HepG2 (cell line): Measurements from ENCODE around the gene SLN.

Experiments used
- CEBPB ChIP-seq: IDR thresholded peaks from 2 replicates; pipeline ENCODE4 v1.6.1; 2011; ENCODE audit warnings: low read depth, low read length, improper control_type of control experiment, borderline replicate concordance
- ETS1 ChIP-seq: sonication (generic); formaldehyde crosslinking; IDR thresholded peaks from 2 replicates; pipeline ENCODE4 v1.4.0; 2020; ENCODE audit warnings: missing genetic modification reagents
- EZH2 ChIP-seq: conservative IDR thresholded peaks from 2 replicates; pipeline ENCODE4 v1.6.1; 2012; ENCODE audit warnings: mild to moderate bottlenecking, low read depth, low read length, moderate library complexity
- FOXK1 ChIP-seq: sonication (generic); formaldehyde crosslinking; IDR thresholded peaks from 2 replicates; pipeline ENCODE4 v1.4.0; 2020; ENCODE audit warnings: low read depth, missing genetic modification reagents, borderline replicate concordance
- FOXK2 ChIP-seq: fragments of 450-650 bp; IDR thresholded peaks from 2 replicates; pipeline ENCODE4 v1.6.1; 2016
- NFRKB ChIP-seq: fragments of 450-650 bp; IDR thresholded peaks from 2 replicates; pipeline ENCODE4 v1.6.1; 2017
- PATZ1 ChIP-seq: sonication (generic); formaldehyde crosslinking; IDR thresholded peaks from 2 replicates; pipeline ENCODE4 v1.4.0; 2020; ENCODE audit warnings: missing genetic modification reagents
- ZNF121 ChIP-seq: sonication (generic); formaldehyde crosslinking; IDR thresholded peaks from 2 replicates; pipeline ENCODE4 v1.5.0; 2020; ENCODE audit warnings: mild to moderate bottlenecking, missing genetic modification reagents
- ZNF441 ChIP-seq: sonication (generic); formaldehyde crosslinking; IDR thresholded peaks from 2 replicates; pipeline ENCODE4 v1.7.0; 2021; ENCODE audit warnings: missing genetic modification reagents, borderline replicate concordance
- ZNF660 ChIP-seq: sonication (generic); formaldehyde crosslinking; IDR thresholded peaks from 2 replicates; pipeline ENCODE4 v1.5.1; 2020; ENCODE audit warnings: mild to moderate bottlenecking, low read depth, missing genetic modification reagents, borderline replicate concordance
- ZNF766 ChIP-seq: sonication (generic); formaldehyde crosslinking; IDR thresholded peaks from 2 replicates; pipeline ENCODE4 v1.5.0; 2020; ENCODE audit warnings: missing genetic modification reagents, borderline replicate concordance
- TF ChIP-seq, protein P1 (sequence below): sonication (generic); formaldehyde crosslinking; IDR thresholded peaks from 2 replicates; pipeline ENCODE4 v1.5.0; 2020; ENCODE audit warnings: missing genetic modification reagents
- TF ChIP-seq, protein P2 (sequence below): sonication (generic); formaldehyde crosslinking; IDR thresholded peaks from 2 replicates; pipeline ENCODE4 v1.5.0; 2020; ENCODE audit warnings: mild to moderate bottlenecking, missing genetic modification reagents, moderate library complexity

DNA sequence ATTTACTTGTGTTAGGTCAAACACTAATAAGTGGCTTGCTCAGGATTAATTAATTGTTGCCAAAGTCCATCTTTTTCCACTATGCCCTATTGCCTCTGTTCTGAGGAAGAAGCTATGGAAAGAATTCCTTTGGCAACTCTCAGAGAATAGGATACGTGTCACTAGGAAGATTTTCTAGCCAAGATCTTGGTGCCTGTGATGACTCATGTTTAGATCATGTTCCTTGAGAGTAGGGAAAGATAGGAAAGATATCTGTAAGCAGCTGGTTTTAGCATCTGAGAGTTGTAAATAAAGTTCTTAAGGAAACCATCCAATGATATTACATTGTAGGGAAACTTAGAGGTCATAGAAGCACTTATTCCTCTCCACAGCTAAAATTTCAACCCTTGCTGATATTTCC, 15.7 kb downstream of the SLN start:
- TF ChIP-seq ETS1 (CRISPR knock-in tag): no peak
- no peak for TF ChIP-seq PATZ1 (CRISPR knock-in tag)
- TF ChIP-seq EZH2: no peak
- TF ChIP-seq CEBPB: no peak
- no peak for TF ChIP-seq FOXK1
- no peak for TF ChIP-seq ZNF121 (CRISPR knock-in tag)
- TF ChIP-seq, protein P1, sequence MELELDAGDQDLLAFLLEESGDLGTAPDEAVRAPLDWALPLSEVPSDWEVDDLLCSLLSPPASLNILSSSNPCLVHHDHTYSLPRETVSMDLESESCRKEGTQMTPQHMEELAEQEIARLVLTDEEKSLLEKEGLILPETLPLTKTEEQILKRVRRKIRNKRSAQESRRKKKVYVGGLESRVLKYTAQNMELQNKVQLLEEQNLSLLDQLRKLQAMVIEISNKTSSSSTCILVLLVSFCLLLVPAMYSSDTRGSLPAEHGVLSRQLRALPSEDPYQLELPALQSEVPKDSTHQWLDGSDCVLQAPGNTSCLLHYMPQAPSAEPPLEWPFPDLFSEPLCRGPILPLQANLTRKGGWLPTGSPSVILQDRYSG (CRISPR knock-in tag): no peak
- TF ChIP-seq, protein P2, sequence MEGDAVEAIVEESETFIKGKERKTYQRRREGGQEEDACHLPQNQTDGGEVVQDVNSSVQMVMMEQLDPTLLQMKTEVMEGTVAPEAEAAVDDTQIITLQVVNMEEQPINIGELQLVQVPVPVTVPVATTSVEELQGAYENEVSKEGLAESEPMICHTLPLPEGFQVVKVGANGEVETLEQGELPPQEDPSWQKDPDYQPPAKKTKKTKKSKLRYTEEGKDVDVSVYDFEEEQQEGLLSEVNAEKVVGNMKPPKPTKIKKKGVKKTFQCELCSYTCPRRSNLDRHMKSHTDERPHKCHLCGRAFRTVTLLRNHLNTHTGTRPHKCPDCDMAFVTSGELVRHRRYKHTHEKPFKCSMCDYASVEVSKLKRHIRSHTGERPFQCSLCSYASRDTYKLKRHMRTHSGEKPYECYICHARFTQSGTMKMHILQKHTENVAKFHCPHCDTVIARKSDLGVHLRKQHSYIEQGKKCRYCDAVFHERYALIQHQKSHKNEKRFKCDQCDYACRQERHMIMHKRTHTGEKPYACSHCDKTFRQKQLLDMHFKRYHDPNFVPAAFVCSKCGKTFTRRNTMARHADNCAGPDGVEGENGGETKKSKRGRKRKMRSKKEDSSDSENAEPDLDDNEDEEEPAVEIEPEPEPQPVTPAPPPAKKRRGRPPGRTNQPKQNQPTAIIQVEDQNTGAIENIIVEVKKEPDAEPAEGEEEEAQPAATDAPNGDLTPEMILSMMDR (CRISPR knock-in tag): no peak
- no peak for TF ChIP-seq NFRKB
- TF ChIP-seq FOXK2: no peak
- TF ChIP-seq ZNF660 (CRISPR knock-in tag): no peak
- TF ChIP-seq ZNF766 (CRISPR knock-in tag): no peak
- TF ChIP-seq ZNF441 (CRISPR knock-in tag): no peak
